Measurements from ENCODE around the gene BRD3.

The BRD3 gene

GRCh38 chr9:134053941-134054761 lies 13.7 kb downstream of the BRD3 start:
- no peak for DNase-seq

- no peak for DNase-seq
Observed at GRCh38 chr9:134053401-134053871, 14.4 kb downstream of the BRD3 start.

DNA sequence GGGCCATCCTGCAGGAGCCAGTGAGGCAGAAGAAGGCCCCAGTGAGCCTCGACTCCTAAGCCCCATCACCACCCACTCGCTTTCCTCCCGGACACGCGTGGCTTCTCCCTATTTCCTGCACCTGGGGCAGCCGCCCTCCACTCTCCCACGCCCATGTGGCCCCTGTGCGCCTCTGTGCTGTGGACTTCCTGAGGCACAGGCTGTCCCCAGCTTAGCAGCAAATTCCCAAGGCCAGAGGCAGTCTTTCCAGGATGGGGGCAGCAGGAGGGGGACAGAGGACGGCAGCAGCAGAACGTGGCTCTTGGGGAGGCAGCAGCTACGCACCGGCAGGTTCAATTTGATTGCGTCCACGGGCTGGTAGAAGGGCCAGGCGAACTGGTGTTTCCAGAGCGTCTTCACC lies 14.9 kb downstream of the BRD3 start:
- no peak for DNase-seq

GRCh38 chr9:134052491-134052890 lies 15.3 kb downstream of the BRD3 start:
- DNase-seq = no peak

DNA sequence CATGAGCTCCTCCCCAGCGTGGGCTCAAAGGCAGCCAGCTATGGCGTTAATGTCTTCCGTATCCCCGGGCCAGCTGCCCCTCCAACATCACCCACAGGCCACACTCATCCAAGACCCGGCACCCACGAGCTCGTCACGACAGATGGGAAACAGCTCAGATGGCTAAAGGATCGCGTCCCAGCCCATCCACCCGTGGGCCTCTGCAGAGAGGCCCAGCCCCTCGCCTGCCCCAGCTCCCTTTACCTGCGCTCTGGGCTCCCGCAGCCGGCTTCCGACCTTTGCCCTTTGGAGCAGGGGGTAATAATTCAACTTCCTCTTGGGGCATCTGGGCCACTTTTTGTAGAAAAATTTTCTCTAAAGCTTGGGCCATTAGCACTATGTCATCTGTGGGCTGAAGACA lies 16.5 kb downstream of the BRD3 start:
- DNase-seq = no peak

GRCh38 chr9:134050726-134051125 lies 17.1 kb downstream of the BRD3 start:
- DNase-seq = no peak

DNA sequence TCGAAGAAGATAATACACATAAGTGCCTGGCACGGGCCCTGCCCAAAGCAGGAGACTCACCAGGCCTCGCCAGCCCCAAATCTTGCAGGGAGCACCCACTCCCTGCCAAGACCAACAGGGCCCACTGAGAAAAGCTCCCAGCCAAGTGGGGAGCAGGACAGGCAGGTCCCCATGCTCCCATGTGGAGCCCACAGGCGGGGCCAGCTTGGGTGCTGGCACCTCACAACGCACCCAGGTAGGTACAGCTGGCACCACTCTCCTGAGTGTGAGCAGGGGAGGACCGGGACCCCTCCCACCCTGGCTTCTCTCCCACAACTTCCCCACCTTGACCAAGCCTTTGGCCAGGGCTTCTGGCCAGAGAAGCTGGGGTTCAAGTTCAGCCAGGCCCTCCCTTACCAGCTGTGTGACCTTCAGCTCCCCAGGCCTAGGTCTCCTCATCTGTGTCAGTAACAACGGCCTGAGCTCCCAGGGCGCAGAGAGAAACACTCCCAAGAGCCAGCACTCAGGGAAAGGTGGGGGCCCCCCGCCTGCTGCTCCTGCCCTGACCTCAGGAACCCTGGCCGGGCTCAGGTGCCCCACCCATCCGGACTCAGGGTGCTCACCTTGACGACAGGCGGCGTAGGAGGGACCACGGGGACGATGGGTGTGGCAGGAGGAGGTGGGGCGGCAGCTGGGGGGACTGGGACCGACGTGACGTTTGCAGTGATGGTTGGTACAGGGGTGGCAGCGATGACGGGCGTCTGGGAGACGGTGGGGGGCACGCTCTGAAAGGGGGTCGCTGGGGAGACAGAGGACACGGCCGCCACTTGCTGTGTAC lies 17.8 kb downstream of the BRD3 start:
- no peak for DNase-seq

- DNase-seq = no peak
Observed at GRCh38 chr9:134049236-134049635, 18.6 kb downstream of the BRD3 start.

DNA sequence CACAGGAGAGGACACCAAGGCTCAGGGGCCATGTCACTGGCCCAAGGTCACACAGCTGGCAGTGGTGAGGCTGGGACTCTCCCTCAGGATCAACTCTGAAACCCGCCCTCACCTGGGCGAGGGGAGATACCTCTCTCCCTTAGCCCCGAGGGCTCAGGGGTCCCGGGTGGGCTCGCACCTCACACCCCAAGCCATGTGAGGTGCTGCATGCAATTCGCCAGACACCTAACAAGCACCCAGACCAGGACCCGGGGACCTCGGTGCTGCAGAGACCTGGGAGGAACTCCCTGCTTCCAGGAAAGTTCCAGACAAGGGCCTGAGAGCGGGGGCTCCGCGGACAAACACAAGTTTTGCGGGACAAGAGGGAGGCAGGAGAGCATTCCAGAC lies 19.3 kb downstream of the BRD3 start:
- no peak for DNase-seq

DNA sequence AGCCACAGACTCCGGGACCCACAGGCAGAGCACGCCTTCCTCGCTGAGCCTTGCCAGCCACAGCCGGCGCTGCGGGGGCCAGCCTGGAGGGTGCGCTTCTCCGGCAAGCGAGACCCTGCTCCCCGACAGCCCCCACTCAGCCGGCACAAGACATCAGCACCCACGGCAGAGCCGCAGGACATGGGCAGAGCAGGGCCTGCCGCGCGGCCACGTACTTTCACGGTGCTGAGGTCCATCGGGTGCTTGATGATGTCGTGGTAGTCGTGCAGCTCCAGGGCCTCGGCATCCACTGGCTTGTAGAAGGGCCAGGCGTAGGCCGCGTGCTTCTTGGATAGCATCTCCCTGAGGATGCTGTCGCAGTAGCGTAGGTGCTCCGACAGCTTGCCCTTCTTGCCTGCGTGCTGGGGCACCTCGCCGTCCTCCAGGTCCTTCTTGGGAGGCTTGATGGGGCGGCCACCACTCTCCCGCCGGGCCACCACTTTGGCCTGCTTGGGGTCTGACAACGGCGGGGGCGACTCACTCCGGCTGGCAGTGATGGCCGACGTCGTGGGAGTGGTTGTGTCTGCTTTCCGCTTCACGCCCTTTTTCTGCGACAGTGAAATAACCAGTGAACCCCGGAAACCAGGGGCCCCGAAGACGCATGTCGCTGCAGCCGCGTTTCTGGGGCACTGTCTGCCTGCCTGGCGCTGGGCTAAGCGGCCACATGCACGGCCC lies 19.8 kb downstream of the BRD3 start:
- no peak for DNase-seq

DNA sequence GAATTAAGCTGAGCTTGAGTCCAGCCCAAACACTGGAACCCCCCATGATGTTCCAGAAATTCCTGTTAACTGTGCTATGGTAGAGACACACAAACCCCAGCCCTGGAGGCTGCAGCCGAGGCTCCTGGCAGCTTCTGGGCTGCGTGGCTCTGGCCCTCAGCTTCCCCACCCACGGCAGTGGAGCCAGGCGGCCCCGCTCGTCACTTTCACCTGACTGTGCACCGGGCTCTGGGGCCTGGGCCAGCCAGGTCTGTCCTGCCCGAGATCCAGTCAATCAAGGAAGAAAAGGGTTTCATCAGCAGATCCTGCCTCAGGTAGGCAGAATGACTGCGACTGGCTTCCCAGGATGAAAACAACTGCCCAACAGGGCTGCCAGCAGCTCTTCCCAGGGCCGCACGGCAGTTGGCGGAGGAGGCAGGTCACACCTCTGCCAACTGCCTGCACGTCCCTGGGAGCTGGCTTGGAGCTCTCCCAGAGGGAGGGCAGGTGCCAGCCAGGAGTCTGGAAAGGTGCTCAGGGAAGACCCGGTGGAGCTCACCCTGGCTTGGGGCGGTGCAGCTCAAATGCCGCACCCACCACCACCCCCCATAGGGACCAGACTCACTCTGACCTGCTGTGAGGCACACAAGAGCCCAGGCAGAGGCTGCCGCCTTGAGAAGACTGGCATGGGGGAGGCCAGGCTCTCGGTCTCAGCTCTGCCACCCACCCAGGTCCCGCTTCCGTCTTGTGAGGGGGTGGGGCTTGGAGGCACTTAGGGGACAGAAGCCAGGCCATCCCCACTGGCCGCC lies 20.7 kb downstream of the BRD3 start:
- DNase-seq = no peak

DNA sequence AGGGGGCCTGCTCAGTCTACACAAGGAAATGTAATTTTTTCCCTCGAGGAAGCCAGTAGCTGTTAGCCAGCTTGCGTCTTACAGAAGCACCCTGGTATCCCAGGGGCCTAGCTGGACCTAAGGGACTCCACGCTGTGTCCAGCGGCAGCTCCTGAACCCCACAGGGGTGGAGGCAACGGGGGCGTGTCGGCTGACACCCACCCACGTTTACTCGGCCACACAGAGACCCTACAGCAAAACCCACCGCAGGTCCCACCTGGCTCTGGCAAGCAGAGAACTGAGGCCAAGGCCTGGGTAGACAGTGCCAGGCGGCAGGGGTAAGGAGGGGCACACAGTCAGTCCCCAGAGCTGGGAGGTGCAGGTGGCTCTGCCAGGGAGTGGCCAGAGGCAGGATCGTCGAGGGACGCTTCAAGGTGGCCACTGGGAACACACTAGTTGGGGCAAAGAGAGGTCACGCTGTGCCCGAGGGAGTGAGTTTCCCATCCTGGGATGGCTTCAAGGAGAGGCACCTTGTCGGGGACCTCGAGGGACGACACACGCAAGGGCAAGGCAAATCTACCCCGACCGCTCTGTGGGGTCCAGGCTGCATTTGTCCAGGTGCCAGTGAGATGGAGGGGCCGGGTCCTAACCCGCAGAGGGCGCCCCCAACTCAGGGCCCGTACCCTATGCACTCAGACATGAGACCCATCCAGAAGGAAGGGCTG lies 21.8 kb downstream of the BRD3 start:
- DNase-seq = no peak

DNA sequence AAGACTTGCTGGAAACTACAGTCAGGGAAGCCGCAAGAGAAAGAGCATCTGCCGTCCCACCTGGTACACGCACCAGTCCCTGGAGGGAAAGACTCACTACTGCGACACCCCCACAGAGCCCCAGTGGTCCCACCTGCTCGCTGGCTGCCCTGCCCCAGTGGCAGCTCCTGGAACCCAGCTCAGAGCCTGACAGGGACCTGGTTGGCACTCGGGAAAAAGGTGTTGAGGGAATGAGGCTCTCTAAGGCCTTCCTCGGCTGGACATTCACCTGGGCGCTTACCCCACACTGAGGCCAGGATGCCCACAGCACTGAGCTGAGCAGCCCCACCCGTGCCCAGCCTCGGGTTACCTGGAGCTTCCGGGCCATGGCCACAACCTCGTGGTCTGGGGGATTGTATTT lies 22.9 kb downstream of the BRD3 start:
- no peak for DNase-seq

DNA sequence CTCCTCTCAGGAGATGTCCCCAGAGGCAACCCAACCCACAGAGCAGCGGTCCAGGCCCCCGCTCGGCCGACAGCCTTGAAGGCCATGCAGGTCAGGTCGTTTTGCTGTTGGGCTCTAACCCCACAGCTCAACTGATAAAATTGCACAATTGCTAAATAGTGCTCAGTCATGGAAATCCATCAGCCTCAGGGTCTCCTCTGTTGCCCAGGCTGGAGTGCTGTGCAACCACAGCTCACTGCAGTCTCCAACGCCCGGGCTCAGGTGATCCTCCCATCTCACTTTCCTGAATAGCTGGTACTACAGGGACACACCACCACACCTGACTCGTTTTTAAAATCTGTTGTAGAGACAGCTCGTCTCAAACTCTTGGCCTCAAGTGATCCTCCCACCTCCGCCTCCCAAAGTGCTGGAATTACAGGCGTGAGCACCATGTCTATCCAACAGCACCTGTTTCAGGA lies 24.3 kb downstream of the BRD3 start:
- no peak for DNase-seq

DNA sequence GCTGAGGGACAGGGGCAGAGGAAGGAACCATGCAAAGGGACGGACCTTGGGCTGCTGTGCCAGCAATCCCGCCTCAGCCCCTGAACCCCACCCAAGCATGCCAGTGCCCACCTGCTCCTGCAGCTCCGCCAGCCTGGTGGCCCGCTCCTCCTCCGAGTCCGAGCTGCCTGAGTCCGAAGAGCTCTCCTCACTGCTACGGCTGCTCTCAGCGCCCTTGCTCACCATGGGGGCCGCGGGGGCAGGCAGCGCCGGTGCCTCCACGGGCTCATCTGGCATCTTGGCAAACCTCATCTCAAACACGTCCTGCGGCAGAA lies 26.2 kb downstream of the BRD3 start:
- DNase-seq = no peak

DNA sequence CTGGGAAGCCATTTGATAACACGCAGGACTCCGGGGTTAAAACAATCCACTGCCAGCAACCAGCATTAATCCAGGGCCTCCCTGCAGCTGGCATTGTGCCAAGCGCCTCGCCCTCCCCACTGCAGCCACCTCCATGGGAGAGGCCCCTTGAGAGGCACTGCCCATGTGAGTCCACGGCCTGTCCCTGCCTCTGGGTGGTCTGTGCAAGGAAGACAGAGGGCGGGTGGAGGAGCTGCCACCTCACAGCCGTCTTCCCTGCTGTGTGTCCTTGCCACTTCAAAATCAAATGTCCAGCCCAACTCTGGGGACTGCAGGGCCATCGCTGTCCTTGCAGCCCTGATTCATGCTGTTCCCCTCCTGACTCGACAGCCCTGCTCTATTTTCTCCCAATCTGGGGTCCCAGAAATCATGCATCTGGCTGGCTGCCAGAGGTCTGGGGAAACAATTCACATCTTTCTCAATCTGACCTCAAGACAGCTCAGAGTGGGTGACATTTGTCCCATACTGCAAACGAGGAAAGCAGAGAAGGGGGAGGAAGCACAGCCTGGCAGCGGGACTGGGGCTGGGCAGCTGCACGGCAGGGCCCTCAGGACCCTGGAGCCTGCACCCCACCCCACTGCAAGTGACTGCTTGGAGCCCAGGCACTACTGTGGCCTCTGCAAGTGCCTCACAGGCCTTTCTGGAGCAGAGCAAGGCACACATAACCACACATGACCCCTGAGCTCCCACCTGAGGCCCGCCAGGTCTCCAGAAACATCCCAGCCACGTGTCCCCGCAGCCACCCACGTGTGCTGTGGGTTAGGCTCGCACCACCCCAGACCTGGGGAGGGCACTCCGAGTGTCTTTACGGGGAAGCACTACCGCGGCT lies 26.8 kb downstream of the BRD3 start:
- no peak for DNase-seq

- no peak for DNase-seq
Observed at GRCh38 chr9:134040176-134040565, 27.7 kb downstream of the BRD3 start.

GRCh38 chr9:134039386-134040175 lies 28.2 kb downstream of the BRD3 start:
- no peak for DNase-seq

- DNase-seq = no peak
Observed at GRCh38 chr9:134037641-134038040, 30.2 kb downstream of the BRD3 start.

- DNase-seq = no peak
Observed at GRCh38 chr9:134036130-134036529, 31.7 kb downstream of the BRD3 start.

Data from NCI-H1105 treated with DMSO at 0.1 percent for 48 hours (cell line).